ENCODE results near the gene INPP5F.

Gene INPP5F

DNA sequence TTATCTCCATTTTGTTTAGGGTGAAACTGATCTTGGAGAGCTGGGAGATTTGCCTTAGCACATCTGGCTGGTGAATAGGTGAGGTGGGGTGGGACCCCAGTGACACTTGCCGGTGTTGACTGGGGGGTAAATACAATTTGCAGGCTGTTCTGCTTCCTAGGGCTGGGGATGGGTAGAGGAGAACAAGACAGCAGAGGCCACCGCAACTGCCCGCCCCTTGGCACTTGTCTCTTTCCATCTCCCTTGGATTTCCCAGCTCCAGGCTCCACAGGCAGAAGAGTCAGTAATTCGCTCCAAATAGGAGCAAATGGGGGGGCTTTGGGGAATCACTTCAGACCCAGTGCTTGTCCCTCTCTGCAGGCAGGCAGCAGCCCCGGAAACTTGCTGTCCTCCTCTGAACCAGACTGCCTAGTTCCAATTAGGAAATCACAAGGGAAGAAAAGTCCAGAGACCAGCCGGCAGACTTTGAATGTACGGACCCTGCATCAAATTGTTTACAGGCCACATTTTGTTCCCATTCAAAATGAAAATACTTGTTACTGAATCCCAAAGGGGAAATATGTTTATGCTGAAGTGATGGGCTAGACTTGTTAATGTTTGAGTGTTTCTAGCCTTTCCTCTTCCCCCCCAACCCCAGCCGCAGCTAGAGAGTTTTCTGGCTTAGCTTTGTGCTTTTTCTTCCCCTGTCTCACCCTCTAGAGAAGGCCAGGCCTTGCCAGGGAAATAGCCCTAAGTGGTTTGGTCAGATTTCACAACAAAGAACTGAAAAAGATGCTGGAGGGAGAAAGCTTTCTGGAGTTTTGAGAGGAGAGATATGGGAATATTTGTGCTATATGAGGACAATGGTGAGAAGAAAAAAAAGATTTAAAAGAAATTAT is 10.0 kb upstream of the INPP5F start:
- in situ Hi-C loops (cut with HindIII; ENCODE audit: low pct_unique_long_range_greater_than_20kb, low sequenced_read_pairs) = no loop called here
- no peak for TF ChIP-seq JUND (IDR thresholded peaks at IDR 0.05; ENCODE audit: low read depth)
- DNase-seq (ENCODE audit: low read depth in 1 of 2, low spot score in 1 of 2) = no peak

DNA sequence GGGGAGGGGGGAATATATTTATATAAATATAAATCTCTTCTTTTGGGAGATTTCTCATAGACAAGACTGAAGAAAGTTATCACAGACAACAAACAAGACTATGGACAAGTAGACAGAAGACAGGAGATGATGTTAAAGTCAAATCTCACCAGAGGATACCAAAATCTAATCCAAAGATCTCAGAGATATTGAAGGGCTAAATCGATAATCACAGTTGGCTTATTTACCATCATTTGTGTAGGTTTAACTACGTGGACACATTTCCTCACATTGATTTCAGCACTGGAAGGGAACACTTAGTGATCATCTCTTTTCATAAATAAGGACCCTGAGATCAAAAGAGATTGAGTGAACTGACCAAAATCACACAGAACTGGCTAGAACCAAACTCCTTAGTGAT is 2.7 kb upstream of the INPP5F start:
- DNase-seq (ENCODE audit: low read depth in 1 of 2, low spot score in 1 of 2) = no peak
- no peak for TF ChIP-seq JUND (IDR thresholded peaks at IDR 0.05; ENCODE audit: low read depth)
- in situ Hi-C loops (cut with HindIII; ENCODE audit: low pct_unique_long_range_greater_than_20kb, low sequenced_read_pairs) = no loop called here

- TF ChIP-seq JUND (IDR thresholded peaks at IDR 0.05; ENCODE audit: low read depth) = no peak
- DNase-seq (ENCODE audit: low read depth in 1 of 2, low spot score in 1 of 2) = no peak
- in situ Hi-C loops (cut with HindIII; ENCODE audit: low pct_unique_long_range_greater_than_20kb, low sequenced_read_pairs) = no loop called here
Observed at GRCh38 chr10:119723624-119724023, 2.2 kb upstream of the INPP5F start.

DNA sequence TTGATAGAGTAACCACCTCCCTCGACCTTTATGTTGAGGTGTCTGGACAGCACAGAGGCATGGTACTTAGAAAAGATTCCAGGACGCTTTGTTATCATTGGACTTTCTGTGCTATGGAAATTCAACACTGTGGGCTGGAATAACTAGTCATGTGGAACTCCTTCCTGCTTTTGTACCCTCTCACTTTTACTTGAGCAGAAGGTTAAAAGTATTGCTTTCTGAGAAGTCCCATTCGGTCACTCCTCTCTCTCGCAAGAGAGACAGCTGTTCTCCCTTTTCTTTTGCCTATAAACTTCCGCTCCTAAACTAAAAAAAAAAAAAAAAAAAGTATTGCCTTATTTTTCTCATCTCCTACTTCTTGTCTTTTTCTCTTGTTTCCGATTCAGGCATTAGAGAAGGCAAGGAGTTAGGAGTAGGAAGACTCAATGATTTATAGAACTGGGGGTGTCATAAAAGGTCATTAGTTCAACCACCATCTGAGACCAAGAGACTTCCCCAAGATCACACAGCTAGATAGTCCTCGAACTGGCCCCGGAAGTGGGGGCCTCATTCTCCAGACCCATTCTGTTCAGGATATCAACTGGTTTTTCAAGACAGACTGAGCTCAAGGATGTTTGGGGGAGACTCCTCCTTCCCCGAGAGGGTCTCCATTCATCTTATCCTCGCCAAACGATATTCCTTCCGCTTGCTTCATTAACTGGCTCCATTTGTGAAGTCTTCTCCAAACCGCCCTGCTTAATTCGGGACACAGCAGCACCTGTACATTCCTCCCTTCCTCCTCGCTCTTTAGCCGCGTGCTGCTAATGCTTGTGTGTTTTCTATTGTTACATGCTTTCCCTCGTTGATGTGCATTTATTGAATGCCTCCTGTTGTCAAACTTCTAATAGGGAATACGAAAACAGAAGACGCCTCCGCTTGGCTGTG is 995 bp upstream of the INPP5F start:
- in situ Hi-C loops (cut with HindIII; ENCODE audit: low pct_unique_long_range_greater_than_20kb, low sequenced_read_pairs) = no loop called here
- no peak for TF ChIP-seq JUND (IDR thresholded peaks at IDR 0.05; ENCODE audit: low read depth)
- peak; percentile 36 to 51 for DNase-seq (ENCODE audit: low read depth in 1 of 2, low spot score in 1 of 2)

GRCh38 chr10:119725517-119725827 is 378 bp upstream of the INPP5F start:
- in situ Hi-C loops (cut with HindIII; ENCODE audit: low pct_unique_long_range_greater_than_20kb, low sequenced_read_pairs) = no loop called here
- no peak for DNase-seq (ENCODE audit: low read depth in 1 of 2, low spot score in 1 of 2)
- TF ChIP-seq JUND (IDR thresholded peaks at IDR 0.05; ENCODE audit: low read depth) = no peak

GRCh38 chr10:119726676-119727261 is 919 bp downstream of the INPP5F start:
- no peak for TF ChIP-seq JUND (IDR thresholded peaks at IDR 0.05; ENCODE audit: low read depth)
- no peak for DNase-seq (ENCODE audit: low read depth in 1 of 2, low spot score in 1 of 2)
- in situ Hi-C loops (cut with HindIII; ENCODE audit: low pct_unique_long_range_greater_than_20kb, low sequenced_read_pairs) = no loop called here

- in situ Hi-C loops (cut with HindIII; ENCODE audit: low pct_unique_long_range_greater_than_20kb, low sequenced_read_pairs) = no loop called here
- TF ChIP-seq JUND (IDR thresholded peaks at IDR 0.05; ENCODE audit: low read depth) = no peak
- no peak for DNase-seq (ENCODE audit: low read depth in 1 of 2, low spot score in 1 of 2)
Observed at GRCh38 chr10:119728172-119728800, 2.4 kb downstream of the INPP5F start.

DNA sequence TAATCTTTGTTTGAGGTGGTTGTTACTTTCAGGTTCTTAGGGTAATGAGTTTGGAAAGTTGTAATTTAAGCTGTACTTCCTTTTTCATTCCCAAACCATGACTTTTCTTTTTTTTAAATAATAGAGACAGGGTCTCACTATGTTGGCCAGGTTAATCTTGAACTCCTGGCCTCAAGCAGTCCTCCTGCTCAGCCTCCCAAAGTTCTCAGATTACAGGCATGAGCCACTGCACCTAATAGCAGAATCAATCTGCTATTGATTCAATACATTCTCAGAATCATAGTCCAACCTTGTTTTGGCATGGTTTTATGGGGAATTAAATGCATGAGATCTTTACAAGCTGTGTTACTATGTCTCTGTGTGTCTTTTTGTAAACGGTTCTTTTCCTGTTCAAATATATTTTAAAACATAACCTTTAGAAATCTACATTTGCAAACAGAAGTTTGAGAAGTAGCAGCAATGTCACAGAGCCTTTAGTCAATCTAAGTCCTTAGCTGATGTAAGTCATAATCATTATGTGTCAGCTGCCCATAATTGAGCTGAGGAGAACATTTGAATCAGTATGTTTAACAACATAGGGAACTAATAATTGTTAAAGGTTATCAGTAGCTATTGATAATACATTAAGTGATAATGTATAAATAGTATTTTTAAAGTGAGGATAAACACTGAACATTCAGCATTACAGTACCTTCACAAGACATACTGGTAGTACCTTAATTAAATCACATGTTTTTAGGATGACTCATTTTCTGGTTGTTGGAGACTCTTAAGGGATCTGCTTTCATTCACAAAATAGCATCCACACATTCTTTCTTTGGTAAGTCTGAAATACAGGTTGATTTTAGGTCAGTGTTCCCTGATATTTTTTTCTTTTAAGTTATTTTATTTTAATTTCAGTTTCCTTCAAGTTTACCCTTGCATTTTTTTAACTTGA is 8.8 kb downstream of the INPP5F start:
- no peak for DNase-seq (ENCODE audit: low read depth in 1 of 2, low spot score in 1 of 2)
- no peak for TF ChIP-seq JUND (IDR thresholded peaks at IDR 0.05; ENCODE audit: low read depth)
- in situ Hi-C loops (cut with HindIII; ENCODE audit: low pct_unique_long_range_greater_than_20kb, low sequenced_read_pairs) = no loop called here

GRCh38 chr10:119735451-119735850 is 9.6 kb downstream of the INPP5F start:
- DNase-seq (ENCODE audit: low read depth in 1 of 2, low spot score in 1 of 2) = no peak
- TF ChIP-seq JUND (IDR thresholded peaks at IDR 0.05; ENCODE audit: low read depth) = no peak
- in situ Hi-C loops (cut with HindIII; ENCODE audit: low pct_unique_long_range_greater_than_20kb, low sequenced_read_pairs) = no loop called here

- DNase-seq (ENCODE audit: low read depth in 1 of 2, low spot score in 1 of 2) = no peak
- in situ Hi-C loops (cut with HindIII; ENCODE audit: low pct_unique_long_range_greater_than_20kb, low sequenced_read_pairs) = no loop called here
- no peak for TF ChIP-seq JUND (IDR thresholded peaks at IDR 0.05; ENCODE audit: low read depth)
Observed at GRCh38 chr10:119736220-119736619, 10.4 kb downstream of the INPP5F start.

DNA sequence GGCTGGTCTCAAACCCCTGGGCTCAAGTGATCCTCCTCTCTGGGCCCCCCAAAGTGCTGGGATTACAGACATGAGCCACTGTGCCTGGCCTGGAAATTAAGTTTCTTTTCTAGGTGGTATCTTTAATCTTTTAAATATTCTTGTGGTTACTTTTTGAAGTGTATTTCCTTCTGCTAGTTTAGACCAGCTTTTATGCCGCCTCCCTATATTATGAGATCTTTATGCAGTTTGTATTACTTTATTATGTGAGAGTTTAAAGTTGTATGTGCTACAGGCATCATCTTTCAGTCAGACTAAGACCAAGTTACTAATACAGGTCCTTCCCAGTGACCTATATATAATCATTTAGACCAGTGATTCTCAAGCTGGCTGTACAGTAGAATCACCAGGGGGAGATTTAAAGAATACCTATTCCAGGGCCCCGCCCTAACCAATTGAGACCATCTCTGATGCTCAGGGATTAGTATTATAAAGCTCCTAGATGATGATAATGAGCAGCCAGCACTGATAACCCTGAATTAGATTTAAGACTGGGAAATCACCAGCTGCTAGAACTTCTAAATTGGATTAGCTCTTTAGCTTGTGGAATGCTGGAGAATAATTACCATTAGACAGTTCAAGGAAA is 11.3 kb downstream of the INPP5F start:
- DNase-seq (ENCODE audit: low read depth in 1 of 2, low spot score in 1 of 2) = no peak
- in situ Hi-C loops (cut with HindIII; ENCODE audit: low pct_unique_long_range_greater_than_20kb, low sequenced_read_pairs) = no loop called here
- no peak for TF ChIP-seq JUND (IDR thresholded peaks at IDR 0.05; ENCODE audit: low read depth)

Measured in T47D (cell line).